ENCODE results near the gene DEPDC1B. TPM values are rescaled to one million over a fixed set of nuclear protein-coding genes. Genes with fewer than 3 reads are reported as not detected.

DEPDC1B gene
- total RNA-seq, 1 experiment from 2014 or later: 34.9 TPM

GRCh38 chr5:60613826-60614225 lies 86.1 kb downstream of the DEPDC1B start:
- DNase-seq (ENCODE audit: low spot score): no peak
- ChIA-PET CTCF (no interaction called here), POLR2A (ENCODE audit: low non-redundant PET) (no interaction called here)
- Histone ChIP-seq H3K27ac (ENCODE audit: low read depth, low read length, poor library complexity, severe bottlenecking) (no peak overlapping the region), H3K4me3 (ENCODE audit: low read depth, low read length, poor library complexity, severe bottlenecking) (no peak overlapping the region), H3K36me3 (ENCODE audit: insufficient read depth, low read length, poor library complexity, severe bottlenecking) (no peaks in the 10 kb centered on the region), H3K9me3 (ENCODE audit: low read depth, low read length, poor library complexity, severe bottlenecking) (no peaks in the 10 kb centered on the region), H3K27me3 (replicated peaks; ENCODE audit: insufficient read depth, low read depth, low read length, poor library complexity) (no peaks in the 10 kb centered on the region), H3K4me1 (ENCODE audit: insufficient read depth, low read length, poor library complexity, severe bottlenecking) (no peaks in the 10 kb centered on the region)
- no TSS peak for BruUV-seq (replicated peaks)
- intact Hi-C loops (cut with micrococcal nuclease; ENCODE audit: unreplicated experiment): no loop called here
- TF ChIP-seq CTCF (conservative IDR thresholded peaks at IDR 0.05; ENCODE audit: low read depth, low read length) (no peak), EZH2 (IDR thresholded peaks at IDR 0.05; ENCODE audit: borderline replicate concordance, low read depth, low read length, poor library complexity, severe bottlenecking) (no peak)

GRCh38 chr5:60611099-60611740 lies 88.7 kb downstream of the DEPDC1B start:
- CTCF ChIA-PET: no interaction called here
- BruUV-seq (replicated peaks): no TSS peak
- POLR2A ChIA-PET (ENCODE audit: low non-redundant PET): no interaction called here
- no peaks in the 10 kb centered on the region for H3K27me3 ChIP-seq (replicated peaks; ENCODE audit: insufficient read depth, low read depth, low read length, poor library complexity)
- H3K4me3 ChIP-seq (ENCODE audit: low read depth, low read length, poor library complexity, severe bottlenecking): no peak overlapping the region
- TF ChIP-seq CTCF (conservative IDR thresholded peaks at IDR 0.05; ENCODE audit: low read depth, low read length): no peak
- no peak for TF ChIP-seq EZH2 (IDR thresholded peaks at IDR 0.05; ENCODE audit: borderline replicate concordance, low read depth, low read length, poor library complexity, severe bottlenecking)
- no peaks in the 10 kb centered on the region for H3K9me3 ChIP-seq (ENCODE audit: low read depth, low read length, poor library complexity, severe bottlenecking)
- intact Hi-C loops (cut with micrococcal nuclease; ENCODE audit: unreplicated experiment): no loop called here
- H3K4me1 ChIP-seq (ENCODE audit: insufficient read depth, low read length, poor library complexity, severe bottlenecking): no peaks in the 10 kb centered on the region
- DNase-seq (ENCODE audit: low spot score): no peak
- H3K36me3 ChIP-seq (ENCODE audit: insufficient read depth, low read length, poor library complexity, severe bottlenecking): no peaks in the 10 kb centered on the region
- no peak overlapping the region for H3K27ac ChIP-seq (ENCODE audit: low read depth, low read length, poor library complexity, severe bottlenecking)

- POLR2A ChIA-PET (ENCODE audit: low non-redundant PET): no interaction called here
- no TSS peak for BruUV-seq (replicated peaks)
- intact Hi-C loops (cut with micrococcal nuclease; ENCODE audit: unreplicated experiment): no loop called here
Observed at GRCh38 chr5:60604771-60605170, 95.2 kb downstream of the DEPDC1B start.

More at GRCh38 chr5:60604771-60605170, 95.2 kb downstream of the DEPDC1B start:
- TF ChIP-seq CTCF (conservative IDR thresholded peaks at IDR 0.05; ENCODE audit: low read depth, low read length) (no peak), EZH2 (IDR thresholded peaks at IDR 0.05; ENCODE audit: borderline replicate concordance, low read depth, low read length, poor library complexity, severe bottlenecking) (no peak)
- no peak overlapping the region for H3K4me3 ChIP-seq (ENCODE audit: low read depth, low read length, poor library complexity, severe bottlenecking)
- H3K27me3 ChIP-seq (replicated peaks; ENCODE audit: insufficient read depth, low read depth, low read length, poor library complexity): no peaks in the 10 kb centered on the region
- CTCF ChIA-PET: no interaction called here
- peak; percentile 15 for DNase-seq (ENCODE audit: low spot score)
- no peaks in the 10 kb centered on the region for H3K9me3 ChIP-seq (ENCODE audit: low read depth, low read length, poor library complexity, severe bottlenecking)
- H3K36me3 ChIP-seq (ENCODE audit: insufficient read depth, low read length, poor library complexity, severe bottlenecking): no peaks in the 10 kb centered on the region
- no peak overlapping the region for H3K27ac ChIP-seq (ENCODE audit: low read depth, low read length, poor library complexity, severe bottlenecking)
- no peaks in the 10 kb centered on the region for H3K4me1 ChIP-seq (ENCODE audit: insufficient read depth, low read length, poor library complexity, severe bottlenecking)
